Measurements from ENCODE around the gene DLK1.

Gene DLK1

DNA sequence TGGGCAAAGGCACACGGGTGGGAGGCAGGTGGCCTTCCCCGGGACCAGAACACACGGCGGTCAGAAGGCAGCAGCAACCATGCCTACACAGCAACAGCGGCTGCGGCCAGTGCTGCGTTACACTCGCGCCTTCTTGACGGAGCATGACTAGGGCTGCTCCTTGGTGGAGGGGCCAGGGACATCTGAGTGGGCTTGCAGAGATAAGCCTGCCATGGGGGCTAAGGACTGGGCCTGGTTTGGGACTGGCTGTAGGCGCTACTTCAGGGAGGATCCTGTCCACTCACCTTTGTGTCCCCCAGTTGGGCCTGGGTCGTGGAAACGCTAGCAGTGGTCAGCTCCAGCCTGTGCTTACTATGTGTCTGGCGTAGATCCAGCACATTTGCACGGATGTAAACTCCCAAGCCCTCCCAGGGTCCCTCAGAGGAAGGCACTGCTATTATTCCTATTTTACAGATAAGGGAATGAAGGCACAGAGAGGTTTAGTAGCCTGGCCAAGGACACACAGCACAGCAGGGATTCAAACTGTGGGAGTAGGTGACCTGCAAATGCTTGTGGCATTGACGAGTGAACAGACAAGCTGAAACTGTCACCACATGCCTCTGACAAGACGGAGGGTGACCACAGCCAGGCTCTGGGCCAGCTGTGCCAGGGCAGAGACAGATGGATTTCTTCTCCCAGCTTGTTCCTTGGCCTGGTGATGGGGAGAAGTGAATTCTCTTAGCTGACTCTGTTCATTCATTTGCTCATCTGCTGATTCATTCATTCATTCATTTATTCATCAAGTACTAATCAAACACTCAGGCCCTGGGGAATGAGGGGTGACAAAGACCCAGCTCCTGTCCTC lies 31.9 kb upstream of the DLK1 start:
- DNase-seq, result no peak

- DNase-seq, result no peak
These were observed 31.3 kb upstream of the DLK1 start for GRCh38 chr14:100695423-100695738.

DNA sequence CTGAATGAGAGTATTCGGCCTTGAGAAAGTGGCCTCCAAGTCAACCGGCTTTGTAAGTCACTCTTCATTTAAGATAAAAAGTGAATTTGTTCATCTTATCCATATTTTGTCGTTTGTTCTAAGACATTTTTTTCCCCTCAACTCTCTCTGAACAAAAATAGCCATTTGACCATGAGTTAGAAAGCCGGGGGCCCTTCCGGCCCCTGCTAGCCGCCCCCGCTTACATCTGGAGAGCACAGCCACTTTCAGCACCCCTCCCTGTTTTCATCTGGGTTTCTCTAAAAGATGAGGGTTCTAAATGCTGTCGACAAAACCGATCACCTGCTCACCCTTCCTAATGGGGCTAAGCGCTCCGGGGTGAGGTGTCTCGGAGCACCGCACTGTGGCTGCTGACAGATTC lies 30.7 kb upstream of the DLK1 start:
- DNase-seq, result no peak

DNA sequence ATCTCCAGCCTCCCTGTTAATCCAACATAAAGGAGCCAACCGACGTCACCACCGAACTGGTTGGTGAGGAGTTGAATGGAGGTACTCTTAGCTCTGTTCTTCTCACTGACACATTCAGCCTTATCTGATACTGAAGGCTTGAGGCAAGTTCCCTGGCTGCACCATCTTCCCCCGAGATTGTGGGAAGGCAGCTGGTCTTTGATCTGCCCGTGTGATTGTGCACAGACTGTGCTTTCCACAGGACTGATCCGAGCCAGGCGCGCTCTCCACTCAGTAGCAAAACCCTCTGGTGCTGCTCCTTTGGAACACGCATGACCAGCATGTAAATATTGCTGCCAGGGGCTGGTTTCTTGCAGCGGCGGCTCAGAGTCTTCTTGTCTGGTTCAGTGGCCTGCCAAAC lies 30.1 kb upstream of the DLK1 start:
- no peak for DNase-seq

DNA sequence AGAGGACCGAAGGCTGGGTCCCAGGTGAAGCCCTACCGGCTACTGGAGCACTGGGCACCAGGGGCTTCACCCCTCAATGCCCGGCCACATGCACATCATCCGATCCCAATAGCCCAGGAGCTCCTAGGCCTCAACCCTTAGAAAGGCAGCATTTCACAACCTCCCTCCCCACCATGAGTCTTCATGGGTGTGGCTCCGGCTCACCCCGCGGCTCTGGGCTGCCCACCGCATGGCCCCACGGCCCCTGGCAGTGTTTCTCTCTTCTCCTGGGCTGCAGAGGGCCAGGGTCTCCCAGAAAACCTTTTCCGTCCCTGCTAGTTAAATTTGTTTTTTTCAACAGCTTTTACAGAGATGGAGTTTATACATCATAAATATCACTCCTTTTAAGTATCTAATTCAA lies 28.6 kb upstream of the DLK1 start:
- DNase-seq, result no peak

GRCh38 chr14:100698666-100699448 lies 27.8 kb upstream of the DLK1 start:
- no peak for DNase-seq

DNA sequence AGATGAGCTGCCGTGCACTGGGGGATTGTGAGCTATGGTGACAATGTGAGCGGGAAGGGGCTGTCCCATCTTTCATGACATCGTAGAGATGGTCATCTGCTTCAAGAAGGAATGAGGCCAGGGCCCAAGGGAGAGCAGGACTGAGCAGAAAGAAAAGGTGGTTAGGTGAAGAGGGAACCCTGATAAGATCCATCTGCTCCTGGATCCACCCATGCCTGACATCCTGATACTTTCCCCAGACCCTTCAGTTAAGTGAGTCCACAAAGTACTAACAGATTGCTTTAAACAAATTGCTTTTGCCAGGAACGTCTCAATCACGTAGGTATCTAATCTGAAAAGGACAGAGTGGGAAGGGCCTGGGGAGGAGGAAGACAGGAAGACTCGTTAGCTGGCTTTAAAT lies 25.4 kb upstream of the DLK1 start:
- no peak for DNase-seq

- DNase-seq, result no peak
These were observed 24.1 kb upstream of the DLK1 start for GRCh38 chr14:100702590-100702989.

DNA sequence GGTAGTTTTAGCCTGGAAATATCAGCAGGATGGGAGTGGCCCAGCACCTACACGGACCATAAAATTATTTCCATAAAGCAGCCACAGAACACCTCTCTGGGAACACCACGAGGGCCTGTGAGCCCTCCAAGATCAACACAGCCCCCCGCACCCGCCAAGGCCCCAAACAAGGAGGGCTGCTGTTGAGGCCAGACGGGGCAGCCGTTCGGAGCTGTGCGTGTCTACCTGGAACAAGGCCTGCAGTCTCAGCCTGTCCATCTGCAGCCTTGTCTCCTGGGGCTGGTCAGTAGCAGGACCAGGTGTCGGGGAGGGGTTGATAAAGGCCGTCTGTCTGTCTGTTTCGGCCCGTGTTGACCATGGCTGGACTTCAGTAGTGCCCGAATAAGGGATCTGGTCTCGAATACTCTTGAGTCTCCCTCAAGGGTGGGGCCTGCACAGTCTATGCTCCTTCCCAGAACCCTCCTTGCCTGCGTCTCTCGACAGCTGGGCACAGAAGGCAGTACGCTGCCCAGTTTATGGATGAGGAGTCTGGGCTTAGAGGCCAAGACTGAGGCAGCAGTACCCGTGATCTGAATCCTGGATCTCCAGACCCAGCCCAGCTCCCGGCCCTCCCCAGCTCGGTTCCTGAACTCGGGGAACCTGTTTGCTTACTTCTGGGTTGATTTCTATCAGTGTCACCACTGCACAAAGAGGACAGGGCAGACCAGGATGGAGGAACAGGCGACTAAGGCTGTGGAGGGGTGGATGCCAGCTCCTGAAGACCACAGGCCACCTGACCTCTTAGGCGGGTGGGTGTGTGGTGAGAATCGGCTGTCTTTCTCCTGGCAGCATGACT lies 23.1 kb upstream of the DLK1 start:
- no peak for DNase-seq

DNA sequence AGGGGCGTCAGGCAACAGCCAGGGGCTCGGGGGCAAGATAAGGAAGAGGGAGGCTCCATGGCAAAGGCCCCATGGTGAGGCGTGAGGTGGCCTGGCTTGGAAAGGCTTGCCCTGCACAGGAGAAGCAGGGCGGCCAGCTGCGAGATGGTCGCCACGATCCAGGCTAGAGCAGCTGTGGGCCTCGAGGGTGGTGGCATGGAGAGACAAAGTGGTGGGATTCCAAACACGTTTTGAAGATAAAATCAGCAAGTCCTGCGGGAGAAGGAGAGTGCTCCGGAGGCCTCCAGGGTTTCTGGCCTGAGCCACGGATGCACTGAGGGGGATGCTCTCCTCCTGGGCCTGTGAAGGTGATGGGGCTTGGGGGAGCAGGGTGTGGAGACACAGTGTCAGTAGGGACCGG lies 20.5 kb upstream of the DLK1 start:
- no peak for DNase-seq

- DNase-seq, result no peak
These were observed 19.8 kb upstream of the DLK1 start for GRCh38 chr14:100706860-100707259.

- no peak for DNase-seq
These were observed 18.0 kb upstream of the DLK1 start for GRCh38 chr14:100708425-100709288.

DNA sequence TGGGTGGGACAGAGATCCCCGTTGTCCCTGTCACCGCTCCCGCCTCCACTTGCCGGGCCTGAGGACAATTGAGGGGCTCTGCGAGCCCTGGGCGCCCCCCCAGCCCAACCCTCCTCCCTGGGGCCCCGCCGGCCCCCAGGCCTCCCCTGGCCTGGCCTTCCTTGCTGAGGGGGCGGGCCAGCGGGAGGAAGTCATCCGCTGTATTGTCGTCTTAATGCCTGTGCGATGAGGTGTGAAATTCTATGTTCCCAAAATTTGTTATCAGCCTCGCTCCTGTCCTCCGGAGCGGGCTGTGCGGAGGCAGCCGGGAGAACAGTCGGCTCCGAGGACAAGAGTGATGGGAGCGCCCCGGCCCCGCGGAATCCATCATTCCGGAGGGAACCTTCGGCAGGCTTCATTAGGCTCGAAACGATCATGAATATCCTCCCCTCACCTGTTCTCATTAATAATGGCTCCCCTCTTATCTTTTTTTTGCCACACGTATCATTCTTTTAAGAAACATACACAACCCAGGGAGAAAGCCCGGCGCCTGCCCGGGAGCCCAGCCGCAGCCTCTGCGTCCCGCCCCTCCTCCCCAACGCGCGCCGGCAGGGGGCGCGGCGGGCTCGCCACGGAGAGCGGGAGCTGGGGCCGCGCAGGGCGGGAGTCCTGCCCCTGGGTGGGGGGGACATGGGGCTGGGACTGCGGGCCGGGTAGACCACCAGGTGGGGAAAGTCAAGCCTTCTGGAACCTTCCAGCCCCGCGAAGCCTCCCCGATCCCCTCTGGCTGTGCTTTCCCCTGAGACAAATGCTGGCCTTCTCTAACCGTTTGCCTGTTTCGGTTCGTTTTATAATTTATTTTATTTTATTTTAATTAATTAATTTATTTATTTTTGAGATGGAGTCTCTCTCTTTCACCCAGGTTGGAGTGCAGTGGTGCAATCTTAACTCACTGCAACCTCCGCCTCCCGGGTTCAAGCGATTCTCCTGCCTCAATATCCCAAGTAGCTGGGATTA lies 17.1 kb upstream of the DLK1 start:
- no peak for DNase-seq

GRCh38 chr14:100710391-100710790 lies 16.3 kb upstream of the DLK1 start:
- no peak for DNase-seq

GRCh38 chr14:100710826-100711462 lies 15.7 kb upstream of the DLK1 start:
- no peak for DNase-seq

DNA sequence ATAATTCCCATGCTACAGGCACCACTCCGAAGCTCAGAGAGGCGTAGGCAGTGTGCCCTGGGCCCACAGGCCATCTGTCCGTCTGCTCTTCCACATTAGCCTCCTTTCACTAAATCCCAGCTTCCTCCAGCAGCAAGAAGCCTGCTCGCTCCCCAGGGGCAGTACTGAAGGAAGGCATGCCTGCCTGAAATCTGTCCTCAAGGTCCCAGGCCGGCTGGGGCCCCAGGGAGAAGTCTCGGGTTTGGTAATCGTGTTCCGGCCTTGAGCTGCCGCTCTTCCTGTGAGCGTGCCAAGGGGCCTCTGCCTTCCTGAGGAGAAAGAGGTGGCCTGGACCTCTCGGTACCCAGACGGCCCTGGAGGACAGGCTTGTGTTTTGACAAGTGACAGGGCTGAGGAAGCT lies 15.2 kb upstream of the DLK1 start:
- DNase-seq, result no peak

GRCh38 chr14:100712490-100712889 lies 14.2 kb upstream of the DLK1 start:
- DNase-seq, result no peak

GRCh38 chr14:100713705-100714104 lies 13.0 kb upstream of the DLK1 start:
- DNase-seq, result no peak

DNA sequence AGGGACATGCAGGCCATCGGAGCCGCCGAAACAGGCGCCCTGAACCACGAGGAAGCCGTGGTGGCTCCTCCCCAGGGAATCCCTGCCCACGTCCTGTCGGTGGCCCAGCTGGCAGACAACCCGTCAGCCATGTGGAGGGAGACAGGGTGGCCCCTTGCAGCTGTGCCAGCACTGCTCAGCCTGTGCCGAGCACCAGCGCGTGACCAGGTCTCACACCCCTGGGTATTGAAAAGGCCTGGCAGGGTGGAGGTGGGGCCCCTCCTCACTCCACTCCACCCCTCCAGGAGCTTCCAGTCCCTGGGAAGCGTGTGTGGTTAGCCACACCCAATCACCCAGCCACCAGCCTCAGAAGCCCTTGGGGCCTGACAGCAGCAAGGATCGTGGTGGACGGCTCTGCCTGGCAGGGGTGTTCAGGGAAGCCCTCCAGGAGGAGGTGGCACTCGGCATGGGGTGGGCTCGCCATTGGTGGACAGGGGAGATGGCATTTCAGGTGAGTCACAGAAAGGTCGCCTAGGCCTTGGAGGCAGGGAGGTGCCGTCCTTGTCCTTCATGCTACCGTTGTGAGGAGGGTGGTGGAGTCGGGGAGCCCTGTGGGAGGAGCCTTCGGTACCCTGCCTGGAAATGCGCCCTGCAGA lies 12.3 kb upstream of the DLK1 start:
- no peak for DNase-seq

DNA sequence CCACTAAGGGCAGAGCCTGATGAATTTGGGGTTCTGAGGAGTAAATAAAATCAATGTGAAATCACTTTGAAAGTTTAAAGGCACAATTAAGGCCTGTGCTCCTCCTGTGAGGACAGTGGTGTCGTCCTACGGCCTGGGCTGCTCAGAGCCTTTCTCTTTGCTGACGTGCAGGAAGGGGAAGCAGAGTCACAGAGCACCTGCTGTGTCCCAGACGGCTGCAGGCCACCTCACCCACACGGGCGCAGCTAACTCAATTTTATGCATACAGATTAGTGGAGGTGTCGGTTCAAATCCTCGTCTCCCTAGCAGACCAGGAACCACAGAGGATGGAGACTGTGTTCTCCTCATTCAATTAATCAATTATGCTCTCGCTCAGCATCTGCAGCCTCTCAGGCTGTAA lies 11.4 kb upstream of the DLK1 start:
- no peak for DNase-seq

Measured in CD4-positive, alpha-beta T cell treated with Interleukin-12 subunit alpha and Interleukin-12 subunit beta, for 1 hour (primary cell).